Mucosa of descending colon (tissue), 3 donors: ENCODE measurements around the gene MUC5B. TPM values are rescaled to one million over a fixed set of nuclear protein-coding genes. Genes with fewer than 3 reads are reported as not detected.

Source experiments
- ATAC-seq: fragments of 200-7000 bp; cut with Tn5 transposase; one replicate; pipeline ENCODE4 v1.9.1; 2020; ENCODE audit warnings: mild to moderate bottlenecking, moderate library complexity
- DNase-seq, 3 donors: peaks; one replicate each; pipeline ENCODE4 v3.0.0-alpha.2; 2020
- H3K36me3 ChIP-seq: fragments of 200-600 bp; one replicate; pipeline ENCODE4 v1.8.0; 2021; ENCODE audit warnings: low read depth, mild to moderate bottlenecking
- H3K4me1 ChIP-seq: fragments of 200-600 bp; one replicate; pipeline ENCODE4 v1.8.0; 2021; ENCODE audit warnings: low read depth, mild to moderate bottlenecking
- H3K4me3 ChIP-seq: fragments of 200-600 bp; one replicate; pipeline ENCODE4 v1.8.0; 2021; ENCODE audit warnings: mild to moderate bottlenecking
- H3K9me3 ChIP-seq: fragments of 200-600 bp; one replicate; pipeline ENCODE4 v1.8.0; 2021; ENCODE audit warnings: mild to moderate bottlenecking
- intact Hi-C, 2 donors: fragments of 100-400 bp; cut with DNase I in 1 of 2; cut with micrococcal nuclease in 1 of 2; formaldehyde crosslinking; loops; one replicate each; pipeline versions ENCODE4 v1.11.0 to v1.11.1; 2022; cut with DNase I, micrococcal nuclease
- total RNA-seq, 3 donors: library from RNA; stranded (reverse); fragmentation: NEBNext Ultra II Directional in 2 of 3; extraction: Animal tissue kit (Norgen Biotek cat#: 25700) in 2 of 3; gene quantifications; one replicate each; pipeline versions ENCODE4 v1.2.1 to v1.2.4, GENCODE V29; 2021 to 2023
- TF ChIP-seq, protein P1 (sequence below): fragments of 200-600 bp; IDR thresholded peaks from one replicate; pipeline ENCODE4 v1.8.0; 2022; ENCODE audit warnings: antibody characterized with exemption, mild to moderate bottlenecking
- donor health status: DM: no; HTN: no; CAD: no; lungs with moderate emphysema.
- donor health status: DM: no; HTN: no; CAD: no.
- donor health status: DM: no; HTN: yes; CAD: no.

The MUC5B gene
- total RNA-seq, 3 donors from 2014 or later, result 133 to 431 (median 135) TPM

DNA sequence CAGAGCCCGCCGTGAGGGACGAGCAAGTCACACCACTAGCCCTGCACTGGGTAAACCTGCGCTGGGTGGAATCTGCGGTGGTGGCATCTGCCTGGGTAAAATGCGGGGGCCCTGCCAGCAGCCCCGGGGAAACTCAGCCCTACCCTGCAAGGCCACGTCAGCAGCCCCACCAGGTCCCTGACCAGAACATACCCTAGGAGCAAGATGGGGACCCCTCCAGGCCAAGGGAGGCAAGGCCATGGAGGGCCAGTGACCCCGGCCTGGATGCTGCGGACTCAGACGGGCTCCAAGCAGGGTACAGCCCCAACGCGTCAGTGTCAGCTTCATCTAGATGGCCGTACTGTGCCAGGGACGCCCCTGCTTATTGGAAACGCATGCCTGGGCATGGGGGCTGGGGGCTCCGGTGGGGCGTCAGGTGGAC is 60.2 kb downstream of the MUC5B start:
- DNase-seq (no peak), ATAC-seq (no peak)
- no peak overlapping the region for H3K4me3 ChIP-seq
- intact Hi-C loops, result no loop called here
- H3K36me3 ChIP-seq, result peaks cover 9% of the 10 kb centered on the region
- TF ChIP-seq, protein P1, sequence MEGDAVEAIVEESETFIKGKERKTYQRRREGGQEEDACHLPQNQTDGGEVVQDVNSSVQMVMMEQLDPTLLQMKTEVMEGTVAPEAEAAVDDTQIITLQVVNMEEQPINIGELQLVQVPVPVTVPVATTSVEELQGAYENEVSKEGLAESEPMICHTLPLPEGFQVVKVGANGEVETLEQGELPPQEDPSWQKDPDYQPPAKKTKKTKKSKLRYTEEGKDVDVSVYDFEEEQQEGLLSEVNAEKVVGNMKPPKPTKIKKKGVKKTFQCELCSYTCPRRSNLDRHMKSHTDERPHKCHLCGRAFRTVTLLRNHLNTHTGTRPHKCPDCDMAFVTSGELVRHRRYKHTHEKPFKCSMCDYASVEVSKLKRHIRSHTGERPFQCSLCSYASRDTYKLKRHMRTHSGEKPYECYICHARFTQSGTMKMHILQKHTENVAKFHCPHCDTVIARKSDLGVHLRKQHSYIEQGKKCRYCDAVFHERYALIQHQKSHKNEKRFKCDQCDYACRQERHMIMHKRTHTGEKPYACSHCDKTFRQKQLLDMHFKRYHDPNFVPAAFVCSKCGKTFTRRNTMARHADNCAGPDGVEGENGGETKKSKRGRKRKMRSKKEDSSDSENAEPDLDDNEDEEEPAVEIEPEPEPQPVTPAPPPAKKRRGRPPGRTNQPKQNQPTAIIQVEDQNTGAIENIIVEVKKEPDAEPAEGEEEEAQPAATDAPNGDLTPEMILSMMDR, result no peak
- H3K9me3 ChIP-seq, result no peaks in the 10 kb centered on the region
- H3K4me1 ChIP-seq, result no peaks in the 10 kb centered on the region

DNA sequence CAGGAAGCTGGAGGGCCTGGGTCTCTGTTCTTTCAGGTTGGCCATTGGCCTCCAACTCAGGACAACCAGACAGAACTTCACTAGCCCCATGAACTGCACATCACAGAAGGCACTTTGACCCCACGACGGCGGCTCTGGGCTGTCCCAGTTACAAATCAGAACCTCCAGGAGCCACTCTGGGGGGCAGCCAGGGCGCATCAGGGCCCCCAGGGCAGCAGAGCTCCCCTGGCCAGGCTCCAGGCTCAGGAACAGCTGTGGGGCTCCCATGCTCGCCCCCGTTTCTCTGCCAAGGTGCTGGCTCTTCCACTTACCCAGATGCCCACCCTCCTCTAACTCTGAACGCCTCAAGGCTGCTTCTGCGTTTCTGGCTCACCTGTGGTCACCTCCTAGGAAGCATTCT is 61.0 kb downstream of the MUC5B start:
- Histone ChIP-seq H3K9me3 (no peaks in the 10 kb centered on the region), H3K36me3 (peaks cover 9% of the 10 kb centered on the region), H3K4me1 (no peaks in the 10 kb centered on the region), H3K4me3 (no peak overlapping the region)
- intact Hi-C loops, result no loop called here
- DNase-seq (no peak), ATAC-seq (no peak)
- TF ChIP-seq, protein P1, result no peak

DNA sequence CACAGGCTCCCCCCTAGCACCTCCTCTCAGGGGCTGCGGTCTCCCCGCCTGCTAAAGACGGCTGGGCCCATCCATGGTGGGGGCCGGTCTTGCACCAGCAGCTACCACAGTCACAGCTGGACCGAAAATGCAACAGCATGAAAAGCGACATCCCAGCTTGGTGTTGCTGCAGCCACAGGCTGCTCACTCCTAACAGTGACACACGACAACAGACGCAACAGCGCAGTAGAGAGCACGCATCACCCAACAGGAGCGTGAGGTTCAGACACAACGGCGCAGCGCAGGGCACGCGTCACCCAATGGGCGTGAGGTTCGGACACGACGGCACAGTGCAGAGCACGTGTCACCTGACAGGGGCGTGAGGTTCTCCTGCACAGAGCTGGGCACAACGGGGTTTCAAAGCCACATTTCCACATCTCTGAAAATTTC is 62.5 kb downstream of the MUC5B start:
- no peak for ATAC-seq
- DNase-seq, result no peak
- Histone ChIP-seq H3K4me1 (no peaks in the 10 kb centered on the region), H3K4me3 (no peak overlapping the region), H3K9me3 (no peaks in the 10 kb centered on the region), H3K36me3 (peaks cover 13% of the 10 kb centered on the region)
- TF ChIP-seq, protein P1, result no peak
- intact Hi-C loops, result no loop called here

DNA sequence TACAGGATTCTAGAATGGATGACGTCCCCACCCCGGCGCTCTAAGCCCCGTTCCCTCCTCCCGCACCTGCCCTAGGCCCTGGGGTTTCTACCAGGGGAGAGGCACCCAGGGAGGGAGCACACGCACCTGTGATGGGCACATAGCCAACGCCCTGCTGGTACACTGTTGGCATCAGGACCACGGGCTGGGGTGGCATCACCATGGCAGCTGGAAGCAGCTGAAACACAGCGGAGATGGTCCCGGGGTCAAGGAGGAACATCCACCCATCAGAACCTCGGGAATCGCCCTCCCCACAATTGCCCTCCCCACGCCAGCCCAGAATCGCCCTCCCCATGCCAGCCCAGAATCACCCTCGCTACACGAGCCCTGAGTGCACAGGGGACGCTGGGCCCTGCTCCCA is 63.0 kb downstream of the MUC5B start:
- intact Hi-C loops, result no loop called here
- H3K9me3 ChIP-seq, result no peaks in the 10 kb centered on the region
- H3K4me3 ChIP-seq, result no peak overlapping the region
- H3K36me3 ChIP-seq, result peaks cover 13% of the 10 kb centered on the region
- no peak for ATAC-seq
- no peak for DNase-seq
- H3K4me1 ChIP-seq, result no peaks in the 10 kb centered on the region
- TF ChIP-seq, protein P1, result no peak

DNA sequence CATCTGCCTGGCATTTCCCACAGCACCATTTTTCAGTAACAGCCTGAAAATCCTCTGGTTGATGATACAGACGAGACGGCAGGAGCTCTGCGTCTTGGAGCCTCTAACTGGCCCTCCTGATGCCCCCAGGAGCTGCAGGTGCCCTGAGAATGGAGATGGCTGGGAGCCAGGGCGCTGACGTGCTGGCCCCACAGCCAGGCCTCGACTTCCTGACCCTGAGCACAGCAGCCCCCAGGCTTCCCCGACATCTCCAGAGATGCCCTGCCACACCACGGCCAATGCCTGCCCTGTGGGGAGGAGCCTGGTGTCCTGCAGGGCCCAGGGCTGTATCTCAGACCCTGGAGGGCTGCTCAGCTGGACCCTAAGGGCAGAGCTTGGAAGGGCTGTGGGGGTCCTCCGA is 65.1 kb downstream of the MUC5B start:
- no peak for DNase-seq
- H3K36me3 ChIP-seq, result peaks cover 13% of the 10 kb centered on the region
- no peak overlapping the region for H3K4me3 ChIP-seq
- no peak for ATAC-seq
- no peaks in the 10 kb centered on the region for H3K4me1 ChIP-seq
- no peaks in the 10 kb centered on the region for H3K9me3 ChIP-seq
- intact Hi-C loops, result no loop called here
- TF ChIP-seq, protein P1, result no peak
